BJ (cell line): ENCODE measurements around the gene DHX34. TPM values are rescaled to one million over a fixed set of nuclear protein-coding genes. Genes with fewer than 3 reads are reported as not detected.

Experiments
- CTCF ChIA-PET: fragments of 350-600 bp; formaldehyde crosslinking; extraction: SDS; loops from one replicate; lab custom pipeline; 2021; ENCODE audit warnings: antibody characterized with exemption, inconsistent platforms; lab: Yijun Ruan, JAX
- POLR2A ChIA-PET: fragments of 300-600 bp; sonication (Branson Sonifier 250); formaldehyde crosslinking; extraction: SDS; loops from one replicate; lab custom pipeline; 2021; ENCODE audit warnings: antibody characterized with exemption; lab: Charles Lee
- DNase-seq: peaks from one replicate; pipeline ENCODE4 v3.0.0-alpha.2; 2011; ENCODE audit warnings: low read depth
- H3K27me3 ChIP-seq: 2 replicates; pipeline ENCODE4 v1.6.0; 2011; ENCODE audit warnings: low read length; ENCODE audit not compliant: control insufficient read depth, insufficient read depth
- H3K36me3 ChIP-seq: 2 replicates; pipeline ENCODE4 v1.5.1; 2011; ENCODE audit warnings: low read length; ENCODE audit not compliant: control insufficient read depth, insufficient read depth
- H3K4me3 ChIP-seq: 2 replicates; pipeline ENCODE4 v1.5.1; 2011; ENCODE audit warnings: low read depth, mild to moderate bottlenecking, control low read depth, low read length
- polyA plus RNA-seq: library from polyadenylated mRNA; depleted of rRNA; stranded (reverse); fragments of >200 nt; gene quantifications from 2 replicates; pipeline ENCODE4 v1.2.3, GENCODE V29; 2011
- TF ChIP-seq, protein P1 (sequence below): IDR thresholded peaks from 2 replicates; pipeline ENCODE4 v1.5.1; 2011; ENCODE audit warnings: low read depth, mild to moderate bottlenecking, control low read depth, inconsistent platforms, low read length, moderate library complexity; ENCODE audit not compliant: insufficient read depth

DHX34 gene
- polyA plus RNA-seq, 1 experiment: 6.4 TPM

DNA sequence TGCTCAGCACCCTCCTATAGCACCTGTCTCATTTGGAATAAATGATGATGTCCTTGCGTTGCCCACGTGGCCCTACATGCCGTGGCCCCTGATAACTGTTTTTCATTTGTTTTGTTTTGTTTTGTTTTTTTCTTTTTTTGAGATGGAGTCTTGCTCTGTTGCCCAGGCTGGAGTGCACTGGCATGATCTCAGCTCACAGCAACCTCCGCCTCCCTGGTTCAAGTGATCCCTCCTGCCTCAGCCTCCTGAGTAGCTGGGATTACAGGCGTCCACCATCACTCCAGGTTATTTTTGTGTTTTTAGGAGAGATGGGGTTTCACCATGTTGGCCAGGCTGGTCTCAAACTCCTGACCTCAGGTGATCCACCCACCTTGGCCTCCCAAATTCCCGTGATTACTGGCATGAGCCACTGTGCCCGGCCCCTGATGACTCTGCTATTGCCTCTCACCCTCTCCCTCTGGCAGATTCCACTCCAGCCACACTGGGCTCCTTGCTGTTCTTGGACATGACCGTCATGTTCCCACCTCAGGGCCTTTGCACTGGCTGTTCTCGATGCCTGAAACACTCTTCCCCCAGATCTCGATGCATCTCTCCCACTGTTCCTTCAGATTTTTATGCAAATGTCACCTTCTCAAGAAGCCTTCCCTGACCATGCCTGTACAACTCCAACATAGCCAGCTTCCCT, 9.8 kb upstream of the DHX34 start:
- CTCF ChIA-PET: interaction anchor here (1.1 to 1.8 kb wide), 2 partner anchors 9 to 22 kb away, joined by 3 to 12 read pairs; partner anchors contain the start of gene DHX34

DNA sequence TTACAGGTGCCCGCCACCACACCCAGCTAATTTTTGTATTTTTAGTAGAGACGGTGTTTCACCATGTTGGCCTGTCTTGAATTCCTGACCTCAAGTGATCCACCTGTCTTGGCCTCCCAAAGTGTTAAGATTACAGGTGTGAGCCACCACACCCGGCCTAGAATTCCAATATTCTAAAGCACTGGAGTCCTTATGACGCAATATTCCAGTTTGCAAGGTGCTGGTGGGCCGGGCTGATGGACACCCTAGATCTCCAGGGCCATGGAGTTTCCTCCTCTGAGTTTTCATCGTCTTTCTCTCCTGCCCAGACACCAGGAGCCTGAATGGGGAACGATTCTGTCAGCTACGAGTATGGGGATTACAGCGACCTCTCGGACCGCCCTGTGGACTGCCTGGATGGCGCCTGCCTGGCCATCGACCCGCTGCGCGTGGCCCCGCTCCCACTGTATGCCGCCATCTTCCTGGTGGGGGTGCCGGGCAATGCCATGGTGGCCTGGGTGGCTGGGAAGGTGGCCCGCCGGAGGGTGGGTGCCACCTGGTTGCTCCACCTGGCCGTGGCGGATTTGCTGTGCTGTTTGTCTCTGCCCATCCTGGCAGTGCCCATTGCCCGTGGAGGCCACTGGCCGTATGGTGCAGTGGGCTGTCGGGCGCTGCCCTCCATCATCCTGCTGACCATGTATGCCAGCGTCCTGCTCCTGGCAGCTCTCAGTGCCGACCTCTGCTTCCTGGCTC, 8.5 kb upstream of the DHX34 start:
- Histone ChIP-seq H3K4me3 (no peak overlapping the region), H3K27me3 (no peaks in the 10 kb centered on the region), H3K36me3 (no peaks in the 10 kb centered on the region)
- CTCF ChIA-PET: interaction anchor here (0.9 to 1.8 kb wide), 2 partner anchors 8 to 17 kb away, joined by 3 to 12 read pairs; partner anchors contain the start of gene DHX34
- DNase-seq: no peak
- POLR2A ChIA-PET: no interaction called here
- TF ChIP-seq, protein P1, sequence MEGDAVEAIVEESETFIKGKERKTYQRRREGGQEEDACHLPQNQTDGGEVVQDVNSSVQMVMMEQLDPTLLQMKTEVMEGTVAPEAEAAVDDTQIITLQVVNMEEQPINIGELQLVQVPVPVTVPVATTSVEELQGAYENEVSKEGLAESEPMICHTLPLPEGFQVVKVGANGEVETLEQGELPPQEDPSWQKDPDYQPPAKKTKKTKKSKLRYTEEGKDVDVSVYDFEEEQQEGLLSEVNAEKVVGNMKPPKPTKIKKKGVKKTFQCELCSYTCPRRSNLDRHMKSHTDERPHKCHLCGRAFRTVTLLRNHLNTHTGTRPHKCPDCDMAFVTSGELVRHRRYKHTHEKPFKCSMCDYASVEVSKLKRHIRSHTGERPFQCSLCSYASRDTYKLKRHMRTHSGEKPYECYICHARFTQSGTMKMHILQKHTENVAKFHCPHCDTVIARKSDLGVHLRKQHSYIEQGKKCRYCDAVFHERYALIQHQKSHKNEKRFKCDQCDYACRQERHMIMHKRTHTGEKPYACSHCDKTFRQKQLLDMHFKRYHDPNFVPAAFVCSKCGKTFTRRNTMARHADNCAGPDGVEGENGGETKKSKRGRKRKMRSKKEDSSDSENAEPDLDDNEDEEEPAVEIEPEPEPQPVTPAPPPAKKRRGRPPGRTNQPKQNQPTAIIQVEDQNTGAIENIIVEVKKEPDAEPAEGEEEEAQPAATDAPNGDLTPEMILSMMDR: no peak

More for the DNA sequence above, 9.8 kb upstream of the DHX34 start:
- TF ChIP-seq, protein P1: no peak
- Histone ChIP-seq H3K27me3 (no peaks in the 10 kb centered on the region), H3K36me3 (no peaks in the 10 kb centered on the region), H3K4me3 (no peak overlapping the region)
- POLR2A ChIA-PET: no interaction called here
- no peak for DNase-seq

DNA sequence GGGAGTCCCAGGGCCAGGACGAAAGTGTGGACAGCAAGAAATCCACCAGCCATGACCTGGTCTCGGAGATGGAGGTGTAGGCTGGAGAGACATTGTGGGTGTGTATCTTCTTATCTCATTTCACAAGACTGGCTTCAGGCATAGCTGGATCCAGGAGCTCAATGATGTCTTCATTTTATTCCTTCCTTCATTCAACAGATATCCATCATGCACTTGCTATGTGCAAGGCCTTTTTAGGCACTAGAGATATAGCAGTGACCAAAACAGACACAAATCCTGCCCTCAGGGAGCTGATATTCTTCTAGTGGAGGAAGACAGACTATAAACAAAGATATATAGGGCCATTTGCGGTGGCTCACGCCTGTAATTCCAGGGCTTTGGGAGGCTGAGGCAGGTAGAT, 7.4 kb upstream of the DHX34 start:
- no peak for DNase-seq
- ChIA-PET CTCF (no interaction called here), POLR2A (no interaction called here)
- TF ChIP-seq, protein P1: no peak
- no peak overlapping the region for H3K4me3 ChIP-seq
- no peaks in the 10 kb centered on the region for H3K27me3 ChIP-seq
- H3K36me3 ChIP-seq: no peaks in the 10 kb centered on the region

- ChIA-PET POLR2A (no interaction called here), CTCF (interaction anchor here (1.1 kb wide), 1 partner anchor 47 kb away, joined by 3 read pairs; no protein-coding TSS in a partner anchor)
- DNase-seq: no peak
Observed at GRCh38 chr19:47343194-47343802, 5.8 kb upstream of the DHX34 start.

More at GRCh38 chr19:47343194-47343802, 5.8 kb upstream of the DHX34 start:
- Histone ChIP-seq H3K36me3 (no peaks in the 10 kb centered on the region), H3K4me3 (no peak overlapping the region), H3K27me3 (no peaks in the 10 kb centered on the region)
- TF ChIP-seq, protein P1: no peak
